Choroid plexus epithelial cell (primary cell): Measurements from ENCODE around the gene CCDC74A.
"Not testable (repeated sequence)": the region's sequence is repeated elsewhere in the genome, so short reads cannot be mapped to it uniquely, and the experiment has no call there.

Source experiments
- DNase-seq: peaks from one replicate; pipeline ENCODE4 v3.0.0-alpha.2; 2010; ENCODE audit warnings: low read depth
- H3K4me3 ChIP-seq: 2 replicates; pipeline ENCODE4 v1.5.1; 2011; ENCODE audit warnings: low read depth, mild to moderate bottlenecking, control low read depth, low read length, moderate library complexity
- TF ChIP-seq, protein P1 (sequence below): conservative IDR thresholded peaks from 2 replicates; pipeline ENCODE4 v1.5.1; 2011; ENCODE audit warnings: low read depth, mild to moderate bottlenecking, control low read depth, inconsistent platforms, low read length, moderate library complexity

Gene CCDC74A

DNA sequence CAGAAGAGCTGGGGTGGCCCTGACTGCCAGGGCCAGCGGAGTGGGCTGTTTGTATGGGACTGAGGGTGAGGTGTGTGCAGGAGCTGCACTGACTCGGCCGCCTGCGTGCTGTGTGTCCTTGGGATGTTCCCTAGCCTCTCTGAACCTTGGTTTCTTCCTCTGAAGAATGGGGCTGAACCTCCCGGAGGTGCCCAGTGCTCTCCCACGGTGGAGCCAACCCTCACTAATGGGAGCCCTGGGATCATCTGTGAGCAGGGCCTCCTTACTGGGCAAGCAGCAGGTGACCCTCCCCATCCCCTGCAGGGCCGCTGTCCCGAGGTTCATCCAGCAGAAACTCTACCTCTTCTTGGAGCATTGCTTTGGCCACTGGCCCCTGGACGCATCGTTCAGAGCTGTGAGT, 11.7 kb upstream of the CCDC74A start:
- DNase-seq, result no peak
- TF ChIP-seq, protein P1, sequence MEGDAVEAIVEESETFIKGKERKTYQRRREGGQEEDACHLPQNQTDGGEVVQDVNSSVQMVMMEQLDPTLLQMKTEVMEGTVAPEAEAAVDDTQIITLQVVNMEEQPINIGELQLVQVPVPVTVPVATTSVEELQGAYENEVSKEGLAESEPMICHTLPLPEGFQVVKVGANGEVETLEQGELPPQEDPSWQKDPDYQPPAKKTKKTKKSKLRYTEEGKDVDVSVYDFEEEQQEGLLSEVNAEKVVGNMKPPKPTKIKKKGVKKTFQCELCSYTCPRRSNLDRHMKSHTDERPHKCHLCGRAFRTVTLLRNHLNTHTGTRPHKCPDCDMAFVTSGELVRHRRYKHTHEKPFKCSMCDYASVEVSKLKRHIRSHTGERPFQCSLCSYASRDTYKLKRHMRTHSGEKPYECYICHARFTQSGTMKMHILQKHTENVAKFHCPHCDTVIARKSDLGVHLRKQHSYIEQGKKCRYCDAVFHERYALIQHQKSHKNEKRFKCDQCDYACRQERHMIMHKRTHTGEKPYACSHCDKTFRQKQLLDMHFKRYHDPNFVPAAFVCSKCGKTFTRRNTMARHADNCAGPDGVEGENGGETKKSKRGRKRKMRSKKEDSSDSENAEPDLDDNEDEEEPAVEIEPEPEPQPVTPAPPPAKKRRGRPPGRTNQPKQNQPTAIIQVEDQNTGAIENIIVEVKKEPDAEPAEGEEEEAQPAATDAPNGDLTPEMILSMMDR, result no peak
- H3K4me3 ChIP-seq, result no peak overlapping the region

DNA sequence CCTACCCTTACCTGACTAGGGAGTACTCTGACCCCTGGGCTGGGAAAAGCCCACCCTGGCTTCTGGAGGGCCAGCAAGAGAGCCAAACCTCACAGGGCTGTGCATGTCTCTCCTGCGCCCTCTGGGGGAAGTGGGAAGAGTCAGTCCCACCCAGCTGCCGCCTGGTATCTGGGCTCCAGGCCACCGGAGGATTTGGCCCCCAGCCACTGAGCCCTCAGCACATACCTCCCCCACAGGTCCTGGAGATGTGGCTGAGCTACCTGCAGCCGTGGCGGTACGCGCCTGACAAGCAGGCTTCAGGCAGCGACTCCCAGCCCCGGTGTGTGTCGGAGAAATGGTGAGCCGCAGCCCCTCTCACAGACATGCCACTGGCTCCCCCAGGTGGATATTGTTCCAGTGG, 11.1 kb upstream of the CCDC74A start:
- DNase-seq, result peak; percentile 40
- TF ChIP-seq, protein P1, result peak; percentile 53
- not testable (repeated sequence) for H3K4me3 ChIP-seq

DNA sequence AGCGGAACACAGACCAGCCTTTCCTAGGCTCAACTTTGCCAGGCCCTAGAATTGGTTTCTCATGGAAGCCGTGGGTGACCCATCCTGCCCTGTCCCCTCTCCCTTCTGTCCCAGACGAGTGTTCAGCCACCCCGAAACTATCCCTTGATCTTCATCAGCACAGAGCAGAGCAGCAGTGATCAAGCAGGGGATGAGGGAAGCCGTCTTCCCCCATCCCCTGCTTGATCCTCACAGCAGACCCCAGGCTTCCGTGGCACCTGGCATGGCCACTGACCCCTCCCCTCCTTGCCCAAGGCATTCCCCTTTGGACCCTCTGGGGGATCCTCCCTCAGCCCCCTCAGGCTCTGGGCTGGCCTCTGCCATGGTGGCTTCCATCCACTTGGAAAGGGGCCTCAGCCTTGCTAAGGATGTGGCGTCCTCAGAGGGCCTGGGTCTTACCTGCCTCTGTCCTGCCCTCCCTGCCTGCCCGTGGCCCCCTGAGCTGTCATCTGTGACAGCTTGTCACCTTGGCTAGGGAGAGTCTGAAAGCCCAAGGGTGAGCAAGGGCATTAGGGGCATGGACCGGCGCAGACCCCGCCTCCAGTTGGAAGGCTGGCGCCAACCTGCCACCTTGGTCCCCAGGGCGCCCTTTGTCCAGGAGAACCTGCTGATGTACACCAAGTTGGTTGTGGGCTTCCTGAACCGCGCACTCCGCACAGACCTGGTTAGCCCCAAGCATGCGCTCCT, 10.4 kb upstream of the CCDC74A start:
- no peak overlapping the region for H3K4me3 ChIP-seq
- no peak for DNase-seq
- TF ChIP-seq, protein P1, result no peak

DNA sequence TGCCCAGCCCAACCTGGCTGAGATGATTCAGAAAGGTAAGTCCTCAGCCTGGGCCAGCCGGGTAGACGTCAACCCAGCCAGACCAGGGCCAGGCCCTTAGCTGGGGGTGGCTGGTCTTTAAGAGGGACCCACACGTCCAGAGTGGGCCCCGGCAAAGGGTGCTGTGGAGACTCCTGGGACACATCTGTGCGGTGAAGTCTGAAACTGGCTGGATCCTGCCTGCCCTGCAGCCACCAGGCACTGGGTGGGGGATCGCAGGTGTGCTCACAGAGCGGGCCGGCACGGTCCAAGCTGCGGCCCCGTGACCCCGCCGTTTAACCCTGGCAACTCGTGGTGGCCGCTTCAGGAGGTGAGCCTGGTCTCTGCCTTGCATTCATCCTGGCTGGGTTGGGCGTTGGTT, 9.8 kb upstream of the CCDC74A start:
- DNase-seq, H3K4me3 ChIP-seq: not testable (repeated sequence)

DNA sequence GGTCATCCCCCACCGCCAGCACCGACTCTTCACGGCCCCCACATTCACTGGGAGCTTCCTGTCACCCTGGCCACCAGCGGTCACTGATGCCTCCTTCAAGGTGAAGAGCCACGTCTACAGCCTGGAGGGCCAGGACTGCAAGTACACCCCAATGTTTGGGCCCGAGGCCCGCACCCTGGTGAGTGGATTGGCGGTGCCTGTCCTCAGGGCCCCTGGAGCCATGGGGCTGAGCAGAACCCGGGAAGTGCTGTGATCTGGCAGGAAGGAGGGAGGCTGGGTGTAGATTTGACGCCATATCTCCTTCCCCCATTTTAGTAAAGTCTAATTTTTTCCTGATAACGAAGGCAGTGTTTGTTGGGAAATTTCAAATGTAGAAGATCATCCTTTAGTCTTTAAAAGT, 9.2 kb upstream of the CCDC74A start:
- not testable (repeated sequence) for H3K4me3 ChIP-seq, DNase-seq

DNA sequence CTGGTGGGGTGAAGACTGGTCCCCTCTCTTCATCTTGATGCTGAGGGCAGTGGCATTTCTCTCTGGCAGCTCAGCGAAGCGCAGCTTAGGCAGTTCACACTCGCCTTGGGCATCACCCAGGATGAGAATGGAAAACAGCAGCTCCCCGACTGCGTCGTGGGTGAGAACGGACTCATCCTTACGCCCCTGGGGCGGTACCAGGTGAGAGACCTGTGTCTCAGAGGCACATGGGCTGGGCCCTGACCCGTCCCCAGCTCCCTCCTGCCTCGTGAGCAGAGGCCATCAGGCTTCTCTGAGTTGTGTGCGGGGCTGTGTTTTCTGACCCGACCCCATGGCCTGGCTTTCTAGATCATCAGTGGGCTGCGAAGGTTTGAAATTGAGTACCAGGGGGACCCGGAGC, 8.2 kb upstream of the CCDC74A start:
- TF ChIP-seq, protein P1, result no peak
- no peak for DNase-seq
- H3K4me3 ChIP-seq, result no peak overlapping the region

DNA sequence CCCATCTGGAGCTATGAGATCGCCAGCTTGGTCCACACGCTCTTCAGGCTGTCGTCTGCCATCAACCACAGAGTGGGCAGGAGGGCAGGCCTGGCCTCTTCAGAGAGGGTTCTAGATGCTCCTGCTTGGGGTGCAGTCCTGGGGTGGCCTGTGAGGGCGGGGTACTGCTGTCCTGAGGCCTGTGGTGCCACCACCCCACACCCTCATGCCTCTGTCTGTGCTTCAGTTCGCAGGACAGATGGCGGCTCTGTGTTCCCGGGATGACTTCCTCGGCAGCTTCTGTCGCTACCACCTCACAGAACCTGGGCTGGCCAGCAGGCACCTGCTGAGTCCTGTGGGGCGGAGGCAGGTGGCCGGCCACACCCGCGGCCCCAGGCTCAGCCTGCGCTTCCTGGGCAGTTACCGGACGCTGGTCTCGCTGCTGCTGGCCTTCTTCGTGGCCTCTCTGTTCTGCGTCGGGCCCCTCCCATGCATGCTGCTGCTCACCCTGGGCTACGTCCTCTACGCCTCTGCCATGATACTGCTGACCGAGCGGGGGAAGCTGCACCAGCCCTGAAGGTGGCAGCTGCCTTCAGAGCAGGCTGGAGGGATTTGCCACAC, 7.7 kb upstream of the CCDC74A start:
- not testable (repeated sequence) for H3K4me3 ChIP-seq, DNase-seq

DNA sequence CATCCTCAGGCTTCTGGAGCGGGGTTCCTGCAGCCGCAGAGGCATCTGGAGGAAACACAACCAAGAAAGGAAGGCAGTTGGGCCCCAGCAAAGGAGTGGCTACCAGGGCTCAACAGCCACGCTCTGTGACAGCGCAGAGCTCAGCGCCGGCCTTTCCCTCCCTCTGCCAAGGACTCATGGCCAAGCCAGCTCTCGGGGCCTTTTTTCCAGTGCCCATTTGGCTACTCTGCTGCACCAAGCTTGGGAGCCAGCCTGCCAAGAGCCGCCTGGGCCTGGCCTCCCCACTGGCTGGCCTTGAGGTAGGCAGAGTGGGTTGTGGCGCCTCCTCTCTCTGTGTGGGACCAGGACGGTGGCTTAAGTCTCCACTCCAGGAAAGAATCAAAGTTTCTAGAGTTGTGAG, 7.2 kb upstream of the CCDC74A start:
- no peak for DNase-seq
- H3K4me3 ChIP-seq, result no peak overlapping the region
- TF ChIP-seq, protein P1, result no peak

DNA sequence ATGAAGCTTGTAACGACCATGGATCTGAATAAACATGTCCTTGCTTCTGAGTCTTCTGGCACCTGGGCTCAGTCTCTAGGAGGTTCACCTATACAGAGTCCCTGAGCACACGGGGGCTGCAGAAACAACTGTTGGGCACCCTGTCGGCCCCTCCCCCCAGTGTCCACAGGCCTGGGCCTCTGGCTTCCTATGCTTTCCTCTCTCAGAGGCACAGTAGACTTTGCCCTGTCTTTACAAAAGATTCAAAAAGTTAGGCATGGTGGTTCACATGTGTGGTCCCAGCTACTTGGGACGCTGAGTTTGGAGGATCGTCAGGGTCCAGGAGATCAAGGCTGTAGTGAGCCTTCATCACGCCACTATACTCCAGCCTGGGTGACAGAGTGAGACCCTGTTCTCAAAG, 6.2 kb upstream of the CCDC74A start:
- not testable (repeated sequence) for DNase-seq, H3K4me3 ChIP-seq
